A673 (cell line): ENCODE measurements around the gene CAVIN1.

Source experiments
- CTCF ChIP-seq: fragments of 300-800, 200-600 bp; sonication (generic); conservative IDR thresholded peaks from 2 replicates; pipeline ENCODE4 v1.5.1; 2017; ENCODE audit warnings: low read depth, mild to moderate bottlenecking, antibody characterized with exemption, low read length, moderate library complexity, mixed read lengths
- EZH2 ChIP-seq: fragments of 200-600 bp; sonication (generic); IDR thresholded peaks from 2 replicates; pipeline ENCODE4 v1.6.1; 2017; ENCODE audit warnings: borderline replicate concordance, low read depth, mild to moderate bottlenecking, mixed read lengths, antibody characterized with exemption, low read length; ENCODE audit not compliant: poor library complexity, severe bottlenecking

GRCh38 chr17:42354956-42355843 is 67.9 kb downstream of the CAVIN1 start:
- no peak for TF ChIP-seq CTCF
- TF ChIP-seq EZH2, result no peak
